Endothelial cell of umbilical vein (primary cell): ENCODE results near the gene VGLL4. TPM values are rescaled to one million over a fixed set of nuclear protein-coding genes. Genes with fewer than 3 reads are reported as not detected.

ENCODE experiments used
- BruUV-seq: library from RNA; stranded (reverse); fragments of 400-500 nt; replicated peaks from 2 replicates; lab custom pipeline; 2021; lab: Mats Ljungman, UMichigan
- CTCF ChIA-PET: fragments of 300-600, 350-600 bp; sonication (Branson Sonifier 250); formaldehyde crosslinking; loops from one replicate; lab custom pipeline; 2021; ENCODE audit warnings: antibody characterized with exemption, inconsistent platforms; lab: Charles Lee
- POLR2A ChIA-PET: fragments of 300-600, 350-600 bp; sonication (Branson Sonifier 250); formaldehyde crosslinking; loops from one replicate; lab custom pipeline; 2021; ENCODE audit warnings: antibody characterized with exemption, inconsistent platforms; lab: Charles Lee
- DNase-seq: peaks from one replicate; pipeline ENCODE4 v3.0.0-alpha.2; 2011; ENCODE audit warnings: low read depth, low spot score
- FAIRE-seq: peaks from 2 replicates; lab custom pipeline; 2011; peaks lifted over from hg19 to GRCh38; lab: Jason Lieb, UNC
- H2AFZ ChIP-seq: 2 replicates; pipeline ENCODE4 v1.6.0; 2012; ENCODE audit warnings: low read depth, low read length, control low read depth, inconsistent platforms
- H3K27ac ChIP-seq: 2 replicates; pipeline ENCODE4 v1.5.1; 2011; ENCODE audit warnings: low read depth, mild to moderate bottlenecking, control low read depth, low read length, moderate library complexity; ENCODE audit not compliant: insufficient read depth
- H3K27me3 ChIP-seq, 2 experiments: 2 replicates each; pipeline versions ENCODE4 v1.6.0 to v1.6.1; 2011; ENCODE audit warnings: low read length in 2 of 2, mixed read lengths in 1 of 2; ENCODE audit not compliant: control insufficient read depth in 2 of 2, insufficient read depth in 2 of 2
- H3K36me3 ChIP-seq, 2 experiments: 2 replicates in 1 of 2; 3 replicates in 1 of 2; pipeline ENCODE4 v1.5.1; 2011; ENCODE audit warnings: low read length in 2 of 2, mild to moderate bottlenecking in 1 of 2, moderate library complexity in 1 of 2; ENCODE audit not compliant: control insufficient read depth in 2 of 2, insufficient read depth in 2 of 2; ENCODE audit errors: extremely low read depth in 1 of 2
- H3K4me1 ChIP-seq: 3 replicates; pipeline ENCODE4 v1.5.1; 2011; ENCODE audit warnings: mild to moderate bottlenecking, low read length; ENCODE audit not compliant: control insufficient read depth, insufficient read depth; ENCODE audit errors: extremely low read depth
- H3K4me2 ChIP-seq: 2 replicates; pipeline ENCODE4 v1.6.1; 2011; ENCODE audit warnings: low read length, control low read depth, mixed read lengths; ENCODE audit not compliant: insufficient read depth
- H3K4me3 ChIP-seq, 3 experiments: fragments of 200-600 bp in 1 of 3; sonication (generic), shearing (Covaris generic) in 1 of 3; replicated peaks in 1 of 3; 2 replicates each; pipeline ENCODE4 v1.5.1; 2011 to 2016; ENCODE audit warnings: control low read depth in 3 of 3, low read length in 3 of 3, mild to moderate bottlenecking in 2 of 3, inconsistent platforms in 1 of 3, low read depth in 1 of 3, moderate library complexity in 1 of 3; ENCODE audit not compliant: insufficient read depth in 1 of 3
- H3K79me2 ChIP-seq: 2 replicates; pipeline ENCODE4 v1.6.0; 2012; ENCODE audit warnings: low read length, inconsistent platforms; ENCODE audit not compliant: control insufficient read depth, insufficient read depth
- H3K9ac ChIP-seq: replicated peaks from 2 replicates; pipeline ENCODE3; 2011; ENCODE audit warnings: low read length, control low read depth; ENCODE audit not compliant: insufficient read depth; ENCODE audit errors: extremely low read depth
- H3K9me1 ChIP-seq: replicated peaks from 3 replicates; pipeline ENCODE4 v1.6.0; 2011; ENCODE audit warnings: mild to moderate bottlenecking, low read length; ENCODE audit not compliant: control insufficient read depth, insufficient read depth; ENCODE audit errors: extremely low read depth
- H3K9me3 ChIP-seq: replicated peaks from 2 replicates; pipeline ENCODE4 v1.5.1; 2012; ENCODE audit warnings: low read length, inconsistent platforms; ENCODE audit not compliant: control insufficient read depth, insufficient read depth
- H4K20me1 ChIP-seq: replicated peaks from 2 replicates; pipeline ENCODE3; 2011; ENCODE audit warnings: mild to moderate bottlenecking, low read length; ENCODE audit not compliant: control insufficient read depth, insufficient read depth; ENCODE audit errors: extremely low read depth
- EZH2 ChIP-seq: IDR thresholded peaks from 2 replicates; pipeline ENCODE4 v1.6.1; 2012; ENCODE audit warnings: borderline replicate concordance, low read depth, mild to moderate bottlenecking, moderate library complexity, low read length, inconsistent platforms; ENCODE audit not compliant: severe bottlenecking
- FOS ChIP-seq: IDR thresholded peaks from 2 replicates; pipeline ENCODE4 v1.6.1; 2011; ENCODE audit warnings: mild to moderate bottlenecking, low read length, moderate library complexity, borderline replicate concordance; ENCODE audit not compliant: insufficient read depth
- GATA2 ChIP-seq: IDR thresholded peaks from 2 replicates; pipeline ENCODE4 v1.7.0; 2011; ENCODE audit warnings: low read depth, mild to moderate bottlenecking, moderate library complexity, mixed read lengths, low read length; ENCODE audit not compliant: insufficient read length, insufficient read depth
- JUN ChIP-seq: IDR thresholded peaks from 2 replicates; pipeline ENCODE4 v1.6.1; 2011; ENCODE audit warnings: borderline replicate concordance, low read depth; ENCODE audit not compliant: insufficient read length, insufficient read depth
- MYC ChIP-seq: IDR thresholded peaks from one replicate; pipeline ENCODE4 v1.6.1; 2011; ENCODE audit warnings: mild to moderate bottlenecking, low read depth, low read length
- POLR2A ChIP-seq: IDR thresholded peaks from 2 replicates; pipeline ENCODE4 v1.6.1; 2012; ENCODE audit warnings: low read depth, mild to moderate bottlenecking, control low read depth, low read length
- POLR2AphosphoS5 ChIP-seq: IDR thresholded peaks from 2 replicates; pipeline ENCODE4 v1.6.1; 2012; ENCODE audit warnings: low read depth, mild to moderate bottlenecking, control low read depth, low read length, moderate library complexity; ENCODE audit not compliant: insufficient read depth
- dilution Hi-C: fragments of 300-500 bp; cut with MboI; formaldehyde crosslinking; loops from one replicate; pipeline ENCODE4 v1.15.0; 2019; ENCODE audit warnings: low sequenced_read_pairs; ENCODE audit not compliant: extremely low pct_ligation_motif_present
- intact Hi-C: fragments of 100-400 bp; cut with micrococcal nuclease; formaldehyde crosslinking; loops from one replicate; pipeline ENCODE4 v1.10.0; 2022
- polyA plus RNA-seq, 4 experiments: library from polyadenylated mRNA; depleted of rRNA in 3 of 4; stranded (reverse) in 3 of 4; unstranded in 1 of 4; fragments of >200 nt; gene quantifications; 2 replicates each; pipeline versions ENCODE4 v1.2.1 to v1.2.3, GENCODE V29; 2011 to 2012; ENCODE audit warnings: missing spikeins in 1 of 4
- total RNA-seq: library from RNA; stranded (reverse); gene quantifications from 2 replicates; pipeline ENCODE4 v1.2.3, GENCODE V29; 2021
- TF ChIP-seq, protein P1 (sequence below), 2 donors: IDR thresholded peaks; 1 replicate in 1 of 2; 2 replicates in 1 of 2; pipeline ENCODE4 v1.5.1; 2011; ENCODE audit warnings: low read length in 2 of 2, mild to moderate bottlenecking in 2 of 2, moderate library complexity in 2 of 2, control low read depth in 1 of 2, inconsistent platforms in 1 of 2, low read depth in 1 of 2; ENCODE audit not compliant: insufficient read depth in 1 of 2; ENCODE audit errors: extremely low read depth in 1 of 2
- TF ChIP-seq, protein P2 (sequence below): IDR thresholded peaks from 2 replicates; pipeline ENCODE4 v1.6.1; 2011; ENCODE audit not compliant: insufficient read depth, insufficient read length

VGLL4 gene
- total and polyA plus RNA-seq, 2 donors (not counting 3 experiments of a cell fraction or from before 2014, with no cell fraction given), result 67.0 to 78.9 TPM

DNA sequence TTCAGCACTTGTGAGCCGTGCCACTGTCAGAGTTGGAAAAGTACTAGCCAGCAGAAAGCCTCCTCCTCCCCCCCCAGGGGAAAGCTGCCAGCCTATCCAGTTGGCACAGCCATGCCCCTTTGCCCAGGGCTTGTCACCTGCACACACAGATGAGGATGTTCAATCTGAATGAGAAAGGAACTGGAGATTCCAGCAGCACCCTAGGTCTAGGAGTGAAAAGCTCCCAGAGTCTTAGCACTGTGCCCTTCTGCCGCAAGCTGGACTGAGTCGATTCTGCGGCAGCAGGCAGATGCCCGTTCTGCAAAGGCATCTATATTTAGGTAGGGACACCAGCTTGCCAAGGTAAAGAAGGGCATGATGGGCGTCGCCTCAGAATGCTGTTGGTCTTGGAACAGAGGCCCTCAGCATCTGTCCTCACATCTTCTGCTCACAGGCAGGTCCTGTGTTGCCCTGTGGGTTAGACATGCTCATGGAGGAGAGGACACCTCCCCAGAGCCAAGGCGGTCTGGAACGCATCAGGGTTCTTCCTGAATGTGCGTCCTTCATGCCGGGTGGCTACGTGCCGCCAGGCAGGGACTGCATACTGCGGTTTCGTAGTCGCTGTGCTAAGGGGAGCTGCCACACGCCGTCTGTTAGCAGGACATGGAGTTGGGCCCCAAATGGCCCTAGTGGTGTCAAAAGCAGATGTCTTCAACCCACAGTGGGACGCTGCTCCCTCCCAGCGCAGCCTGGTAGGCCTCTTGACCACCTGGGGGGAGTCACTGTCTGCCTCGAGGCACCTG, 109.5 kb downstream of the VGLL4 start:
- Histone ChIP-seq H3K9me3 (no peaks in the 10 kb centered on the region), H3K4me1 (no peaks in the 10 kb centered on the region), H3K9ac (no peak overlapping the region), H3K27me3 (no peaks in the 10 kb centered on the region), H3K36me3 (no peaks in the 10 kb centered on the region), H3K4me2 (no peak overlapping the region), H3K9me1 (no peaks in the 10 kb centered on the region), H2AFZ (no peak overlapping the region), H3K4me3 (no peak overlapping the region), H3K79me2 (no peaks in the 10 kb centered on the region), H4K20me1 (no peaks in the 10 kb centered on the region), H3K27ac (no peak overlapping the region)
- dilution Hi-C loops (no loop called here), intact Hi-C loops (no loop called here)
- ChIA-PET POLR2A (no interaction called here), CTCF (interaction anchor here (1.2 to 1.9 kb wide), 5 partner anchors 8 to 33 kb away, joined by 3 to 6 read pairs (median 4); no protein-coding TSS in a partner anchor)
- DNase-seq, result no peak
- no peak for TF ChIP-seq POLR2A
- TF ChIP-seq, protein P1, sequence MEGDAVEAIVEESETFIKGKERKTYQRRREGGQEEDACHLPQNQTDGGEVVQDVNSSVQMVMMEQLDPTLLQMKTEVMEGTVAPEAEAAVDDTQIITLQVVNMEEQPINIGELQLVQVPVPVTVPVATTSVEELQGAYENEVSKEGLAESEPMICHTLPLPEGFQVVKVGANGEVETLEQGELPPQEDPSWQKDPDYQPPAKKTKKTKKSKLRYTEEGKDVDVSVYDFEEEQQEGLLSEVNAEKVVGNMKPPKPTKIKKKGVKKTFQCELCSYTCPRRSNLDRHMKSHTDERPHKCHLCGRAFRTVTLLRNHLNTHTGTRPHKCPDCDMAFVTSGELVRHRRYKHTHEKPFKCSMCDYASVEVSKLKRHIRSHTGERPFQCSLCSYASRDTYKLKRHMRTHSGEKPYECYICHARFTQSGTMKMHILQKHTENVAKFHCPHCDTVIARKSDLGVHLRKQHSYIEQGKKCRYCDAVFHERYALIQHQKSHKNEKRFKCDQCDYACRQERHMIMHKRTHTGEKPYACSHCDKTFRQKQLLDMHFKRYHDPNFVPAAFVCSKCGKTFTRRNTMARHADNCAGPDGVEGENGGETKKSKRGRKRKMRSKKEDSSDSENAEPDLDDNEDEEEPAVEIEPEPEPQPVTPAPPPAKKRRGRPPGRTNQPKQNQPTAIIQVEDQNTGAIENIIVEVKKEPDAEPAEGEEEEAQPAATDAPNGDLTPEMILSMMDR (IDR thresholded peaks at IDR 0.05; ENCODE audit: extremely low read depth in 1 of 2, insufficient read depth in 1 of 2, low read depth in 1 of 2, low read length in 2 of 2), result no peak
- TF ChIP-seq MYC, result no peak
- TF ChIP-seq, protein P2, sequence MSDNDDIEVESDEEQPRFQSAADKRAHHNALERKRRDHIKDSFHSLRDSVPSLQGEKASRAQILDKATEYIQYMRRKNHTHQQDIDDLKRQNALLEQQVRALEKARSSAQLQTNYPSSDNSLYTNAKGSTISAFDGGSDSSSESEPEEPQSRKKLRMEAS, result no peak
- TF ChIP-seq POLR2AphosphoS5, result no peak
- TF ChIP-seq JUN, result no peak
- TF ChIP-seq EZH2, result no peak
- no peak for TF ChIP-seq FOS
- no peak for TF ChIP-seq GATA2
- BruUV-seq, result no TSS peak
- no peak for FAIRE-seq
